Germinal center (tissue), 1 donor: ENCODE measurements around the gene COMMD3.
"Not testable (repeated sequence)": the region's sequence is repeated elsewhere in the genome, so short reads cannot be mapped to it uniquely, and the experiment has no call there.

Experiments used
- DNase-seq: peaks from one replicate; pipeline ENCODE4 v3.0.0; 2012; ENCODE audit warnings: mixed read lengths, low spot score

The COMMD3 gene

DNA sequence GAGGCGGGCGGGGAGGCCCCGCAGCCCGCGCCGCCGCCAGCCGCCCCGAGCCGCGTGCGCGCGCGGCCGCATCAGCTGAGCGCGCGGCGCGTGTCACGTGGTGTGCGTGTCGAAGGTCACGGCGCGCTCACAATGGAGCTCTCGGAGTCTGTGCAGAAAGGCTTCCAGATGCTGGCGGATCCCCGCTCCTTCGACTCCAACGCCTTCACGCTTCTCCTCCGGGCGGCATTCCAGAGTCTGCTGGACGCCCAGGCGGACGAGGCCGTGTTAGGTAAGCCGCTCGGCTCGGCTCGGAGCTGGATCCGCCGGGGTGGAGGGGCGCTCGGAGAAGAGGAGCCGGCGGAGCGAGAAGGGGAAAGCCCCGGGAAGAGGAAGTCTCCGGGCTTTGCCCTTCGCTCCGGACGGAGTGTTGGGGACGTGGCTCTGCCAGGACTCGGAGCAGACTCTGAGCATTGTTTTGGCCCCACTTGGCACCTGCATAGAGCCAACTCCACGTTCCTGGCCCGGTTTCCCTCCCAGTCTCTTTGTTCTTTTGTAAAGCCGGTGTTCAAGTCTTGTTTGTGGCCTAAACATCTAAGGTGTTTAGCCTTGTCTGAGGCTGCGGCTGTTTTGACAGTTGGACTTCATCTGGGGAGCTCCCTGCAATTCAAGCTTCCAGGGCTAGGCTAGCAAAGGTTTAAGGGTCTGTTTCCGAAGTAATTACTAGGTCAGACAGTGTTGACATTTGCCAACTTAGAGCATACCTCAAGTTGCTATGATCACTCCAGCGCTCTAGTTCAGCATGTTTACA, at the start of gene COMMD3:
Gene COMMD3 (plus strand): TSS at position 103 of the 790 bp plus-strand sequence. CDS start 30 bp downstream, at position 133.
- DNase-seq, result peak; percentile 75

DNA sequence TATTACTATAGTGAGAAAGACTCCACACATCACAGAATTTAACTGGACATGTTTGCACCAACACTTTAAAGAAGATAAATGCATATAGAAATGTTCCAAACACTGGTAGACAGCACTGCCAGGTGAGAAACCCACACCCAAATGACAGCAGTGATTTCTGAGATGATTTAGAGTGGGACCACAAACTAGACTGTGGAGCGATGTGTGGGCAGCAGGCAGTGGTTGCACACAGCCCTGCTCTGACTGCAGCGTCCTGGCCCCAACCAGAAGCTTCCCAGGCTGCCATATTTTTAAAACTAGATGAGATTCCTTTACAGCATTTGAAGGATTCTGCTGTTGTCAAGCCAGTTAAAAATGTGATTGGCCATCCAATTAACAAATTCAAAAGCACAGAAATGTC, 47.7 kb upstream of the COMMD3 start:
- DNase-seq, result no peak

DNA sequence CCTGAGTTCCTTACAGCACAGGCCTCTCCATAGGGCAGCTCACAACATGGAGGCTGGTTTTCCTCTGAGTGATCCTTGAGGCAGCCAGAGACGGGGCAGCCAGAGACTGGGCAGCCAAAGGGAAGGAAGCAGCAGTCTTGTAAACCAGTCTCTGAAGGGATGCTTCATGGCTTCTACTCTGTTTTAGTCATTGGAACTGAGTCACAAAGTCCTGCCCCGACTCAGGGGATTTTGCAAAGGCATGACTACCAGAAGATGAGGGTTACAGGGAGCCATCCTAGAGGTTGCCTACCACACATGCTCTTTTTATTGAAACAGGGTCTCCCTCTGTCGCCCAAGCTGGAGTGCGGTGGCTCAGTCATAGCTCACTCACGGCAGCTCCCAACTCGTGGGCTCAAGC, 44.4 kb upstream of the COMMD3 start:
- DNase-seq, result no peak

DNA sequence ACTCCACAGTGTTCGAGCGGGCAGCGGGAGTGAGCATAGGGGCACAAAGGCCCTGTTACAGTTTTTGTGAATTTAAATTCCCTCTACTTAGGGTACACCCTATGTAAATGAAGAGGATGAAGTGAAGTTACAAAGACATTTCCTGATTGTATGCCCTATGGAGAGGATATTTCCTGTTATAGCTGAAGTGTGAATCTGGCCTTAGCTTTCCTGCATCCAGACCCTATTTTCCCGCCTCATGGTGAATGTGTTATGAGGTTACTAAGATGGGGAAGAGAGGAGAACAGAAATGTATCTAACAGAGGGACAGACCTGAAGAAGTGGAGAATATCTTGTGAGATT, 37.8 kb upstream of the COMMD3 start:
- no peak for DNase-seq

DNA sequence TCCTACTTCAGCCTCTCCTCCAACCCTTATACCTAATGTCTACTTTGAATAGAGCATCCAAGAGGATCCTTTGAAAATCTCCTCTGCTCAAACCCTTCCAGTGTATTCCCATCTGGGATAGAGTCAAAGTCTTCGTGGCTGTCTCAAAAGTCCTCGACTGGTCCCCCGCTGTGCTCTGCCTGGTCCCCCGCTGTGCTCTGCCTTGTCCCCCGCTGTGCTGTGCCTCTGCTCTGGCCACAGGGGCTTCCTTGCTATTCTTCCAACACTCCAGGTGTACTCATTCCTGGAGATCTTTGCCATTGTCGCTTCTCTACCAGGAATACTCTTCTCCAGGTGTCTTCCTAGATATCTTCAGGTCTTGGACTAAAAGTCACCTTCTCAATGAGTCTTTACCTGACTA, 36.1 kb upstream of the COMMD3 start:
- no peak for DNase-seq

DNA sequence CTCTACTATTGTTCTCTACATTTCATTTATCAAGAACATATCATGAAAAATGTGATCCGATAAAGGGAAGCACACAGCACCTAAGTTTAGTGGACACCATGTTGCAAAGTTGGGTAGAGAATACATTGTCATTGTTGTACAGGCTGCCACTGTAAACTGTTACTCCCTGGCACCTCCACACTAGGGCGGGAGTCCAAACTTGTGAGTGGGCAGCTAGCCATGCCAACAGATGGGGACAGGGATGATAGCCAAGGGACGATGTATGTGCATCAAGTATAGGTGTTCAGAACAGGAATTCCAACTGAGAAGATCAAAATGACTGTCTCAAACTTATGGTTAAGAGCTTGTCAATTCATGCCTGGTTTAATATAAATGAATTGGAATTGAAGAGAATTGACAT, 31.1 kb upstream of the COMMD3 start:
- no peak for DNase-seq

DNA sequence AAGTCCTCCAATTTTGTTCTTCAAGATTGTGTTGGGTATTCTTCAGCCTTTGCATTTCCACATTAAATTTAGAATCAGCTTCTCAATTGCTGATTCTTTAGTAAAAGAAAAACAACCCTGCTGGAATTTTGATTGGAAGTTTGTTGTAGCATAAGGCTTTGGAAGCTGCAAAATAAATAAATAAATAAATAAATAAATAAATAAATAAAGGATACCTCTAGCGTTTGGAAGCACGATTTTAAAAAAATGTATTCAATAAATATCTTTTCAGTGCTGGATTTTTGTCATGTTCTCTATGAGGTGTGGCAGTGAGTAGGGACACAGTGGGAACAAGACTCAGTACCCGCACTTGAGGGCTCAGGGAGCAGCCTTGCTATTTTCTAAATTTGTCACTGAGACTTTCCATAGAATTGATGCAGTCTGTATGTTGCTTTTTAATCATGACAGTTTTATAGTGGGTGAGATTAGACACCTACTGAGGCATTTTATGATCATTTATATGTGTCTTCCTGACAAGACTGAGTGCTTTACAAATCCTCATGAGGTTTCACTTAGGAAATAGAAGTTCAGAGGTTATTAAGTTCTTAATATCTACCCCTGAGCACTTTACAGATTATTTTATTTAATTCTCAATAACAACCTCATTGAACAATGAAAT, 22.3 kb upstream of the COMMD3 start:
- DNase-seq, result no peak

DNA sequence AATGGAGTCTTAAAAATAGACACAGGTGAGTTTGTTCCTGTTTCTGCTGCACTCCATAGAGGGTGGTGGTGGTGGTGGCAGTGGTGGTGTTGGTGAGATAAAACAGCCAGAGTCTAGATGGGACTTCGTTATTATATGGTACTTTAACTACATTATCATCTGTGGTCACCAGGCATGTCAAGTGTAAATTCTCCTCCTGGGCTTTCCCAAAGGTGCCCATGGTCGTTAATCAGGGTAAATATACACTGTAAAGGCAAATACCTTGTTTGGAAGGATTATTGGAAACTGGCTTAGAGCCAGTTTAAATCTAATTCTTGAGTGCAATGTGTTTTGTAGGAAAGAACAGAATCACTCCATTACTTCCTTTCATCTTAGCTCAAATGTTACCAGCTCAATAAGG, 21.5 kb upstream of the COMMD3 start:
- no peak for DNase-seq

DNA sequence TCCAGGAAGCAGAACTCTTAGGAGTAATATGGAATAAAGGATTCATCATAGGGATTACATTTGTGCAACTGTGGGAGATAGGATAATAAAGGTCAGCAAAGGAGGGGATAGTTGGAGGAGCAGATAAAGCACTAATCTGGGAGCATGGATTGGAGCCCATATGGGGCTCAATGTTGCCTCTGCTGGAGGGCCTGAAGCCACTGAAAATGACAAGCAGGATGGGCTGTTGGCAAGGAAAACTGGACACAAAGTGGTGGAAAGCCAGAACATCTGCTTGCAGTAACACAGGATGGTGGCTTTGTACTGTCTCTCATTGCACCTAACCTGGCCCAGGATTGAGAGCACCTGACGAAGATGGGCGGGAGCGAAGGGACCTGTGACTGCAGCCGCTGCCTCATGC, 15.0 kb upstream of the COMMD3 start:
- DNase-seq, result no peak

DNA sequence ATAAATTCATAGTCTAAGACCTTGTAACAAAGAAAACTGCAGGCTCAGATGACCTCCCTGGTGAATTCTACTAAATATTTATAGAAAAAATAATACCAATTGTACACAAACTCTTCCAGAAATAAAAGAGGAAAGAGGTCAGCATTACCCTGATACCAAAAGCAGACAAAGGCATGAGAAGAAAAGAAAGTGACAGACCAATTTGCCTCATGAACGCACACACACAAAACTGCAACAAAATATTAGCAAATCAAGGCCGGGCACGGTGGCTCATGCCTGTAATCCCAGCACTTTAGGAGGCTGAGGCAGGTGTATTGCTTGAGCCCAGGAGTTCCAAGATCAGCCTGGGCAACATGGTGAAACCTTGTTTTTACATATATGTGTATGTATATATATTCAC, 12.7 kb upstream of the COMMD3 start:
- no peak for DNase-seq

DNA sequence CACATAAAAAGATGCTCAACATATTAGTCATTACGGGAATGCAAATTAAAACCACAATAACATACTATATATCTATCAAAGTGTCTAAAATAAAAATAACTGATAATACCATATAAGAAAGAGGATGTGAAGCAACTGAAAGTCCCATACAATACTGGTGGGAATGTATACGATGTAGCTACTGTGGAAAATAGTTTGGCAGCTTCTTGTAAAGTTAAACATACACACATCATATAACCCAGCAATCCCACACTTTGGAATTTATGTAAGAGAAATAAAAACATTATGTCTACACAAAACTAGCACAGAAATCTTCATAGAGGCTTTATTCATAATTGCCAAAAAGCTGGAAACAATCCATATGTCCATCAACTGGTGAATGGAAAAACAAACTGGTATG, 10.5 kb upstream of the COMMD3 start:
- no peak for DNase-seq

DNA sequence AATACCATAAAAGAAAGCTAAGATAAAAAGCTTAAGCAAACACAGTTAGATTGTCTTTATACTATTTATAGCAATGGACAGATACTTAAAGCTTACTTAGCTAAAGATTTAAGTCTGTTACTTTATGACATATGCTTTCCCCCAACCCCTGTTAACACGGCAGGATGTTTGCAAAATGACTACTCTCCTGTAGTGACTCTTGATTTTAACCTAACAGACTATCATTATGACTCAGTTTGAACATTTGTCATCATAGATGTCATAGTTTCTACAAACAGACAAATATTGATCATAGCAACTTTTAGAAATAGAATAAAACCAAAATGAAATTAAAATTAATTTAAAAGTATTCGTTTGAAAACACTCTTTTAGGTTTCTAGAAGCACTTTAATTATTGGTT, 7.8 kb upstream of the COMMD3 start:
- DNase-seq, result no peak

DNA sequence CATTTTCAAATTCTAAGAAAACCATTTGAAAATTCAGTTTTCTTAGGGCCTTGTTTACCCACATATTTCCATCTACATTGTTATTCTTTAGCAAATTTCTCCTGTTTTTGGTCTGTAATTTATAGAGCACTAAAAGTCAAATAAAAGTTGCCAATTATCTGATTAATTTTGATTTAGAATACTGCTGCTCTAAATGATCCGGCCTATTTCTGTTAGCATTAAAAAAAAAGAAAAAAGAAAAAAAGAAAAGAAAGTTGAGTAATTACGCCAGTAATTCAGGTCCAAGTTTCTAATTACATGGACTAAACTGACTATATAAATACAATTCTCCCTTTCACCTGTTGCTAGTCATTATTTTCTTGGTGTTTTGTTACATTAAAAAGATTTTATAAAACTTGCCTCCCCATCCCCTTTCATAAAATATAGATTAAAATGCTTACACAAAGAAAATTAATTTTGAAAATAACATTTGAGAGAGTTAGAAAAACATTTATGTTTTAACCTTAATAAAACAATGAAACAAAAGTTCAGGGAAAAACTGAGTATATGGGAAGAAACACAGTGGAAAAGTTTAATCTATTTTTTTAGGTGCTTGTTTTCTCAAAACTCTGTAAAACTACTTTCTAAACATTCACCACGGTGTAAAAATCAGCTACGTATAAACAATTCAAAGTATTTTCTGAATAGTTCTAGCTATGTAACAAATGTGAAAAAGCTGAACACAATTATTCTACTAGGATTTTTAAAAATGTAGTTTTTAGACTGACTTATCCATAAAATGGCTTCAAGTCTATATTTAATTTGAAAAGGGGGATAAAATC, 6.8 kb upstream of the COMMD3 start:
- DNase-seq, result no peak

DNA sequence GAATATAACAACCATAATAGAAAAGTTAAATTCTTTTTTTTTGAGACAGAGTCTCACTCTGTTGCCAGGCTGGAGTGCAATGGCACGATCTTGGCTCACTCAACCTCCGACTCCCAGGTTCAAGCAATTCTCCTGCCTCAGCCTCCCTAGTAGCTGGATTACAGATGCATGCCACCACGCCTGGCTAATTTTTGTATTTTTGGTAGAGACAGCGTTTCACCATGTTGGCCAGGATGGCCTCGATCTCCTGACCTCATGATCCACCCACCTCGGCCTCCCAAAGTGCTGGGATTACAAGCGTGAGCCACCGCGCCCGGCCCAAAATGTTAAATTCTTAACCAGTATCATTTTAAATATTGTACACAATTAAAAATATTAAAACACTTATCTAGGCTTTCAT, 6.2 kb upstream of the COMMD3 start:
- not testable (repeated sequence) for DNase-seq

DNA sequence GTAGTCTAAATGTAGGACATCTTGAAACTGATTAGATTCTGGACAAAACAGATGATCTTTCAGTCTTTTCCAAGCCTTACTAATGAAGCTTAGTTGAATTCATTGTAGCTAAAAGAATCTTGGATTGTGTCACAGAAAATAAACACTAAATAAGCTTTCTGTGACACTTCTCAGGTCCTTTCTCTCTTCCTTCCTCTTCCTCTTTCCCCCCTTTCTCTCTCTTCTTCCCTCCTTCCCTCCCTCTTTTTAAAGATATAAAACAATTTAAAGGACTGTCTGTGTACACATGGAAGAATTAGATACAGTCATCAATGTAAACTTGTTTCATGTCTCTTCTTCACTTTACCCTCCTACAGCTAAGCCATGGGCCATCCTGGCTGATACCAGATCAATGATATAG, 5.3 kb upstream of the COMMD3 start:
- no peak for DNase-seq

DNA sequence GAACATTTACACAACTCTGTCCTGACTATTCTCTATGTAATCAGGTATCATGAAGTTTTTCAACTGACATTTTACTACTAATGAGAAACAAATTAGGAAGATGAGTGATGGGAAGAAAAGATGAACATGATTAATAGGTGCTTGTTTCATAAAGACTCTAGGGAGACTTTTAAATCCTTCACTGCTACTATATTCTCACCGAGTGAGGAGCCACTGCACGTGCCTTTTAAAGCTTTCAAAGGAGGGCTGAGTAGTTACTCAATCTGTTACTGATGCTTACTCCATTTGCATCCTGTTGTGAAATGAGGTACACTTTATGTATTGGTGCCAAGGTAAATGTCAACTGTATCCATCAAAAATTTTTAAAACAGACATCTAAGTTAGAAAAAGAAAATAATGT, 1.3 kb upstream of the COMMD3 start:
- no peak for DNase-seq

DNA sequence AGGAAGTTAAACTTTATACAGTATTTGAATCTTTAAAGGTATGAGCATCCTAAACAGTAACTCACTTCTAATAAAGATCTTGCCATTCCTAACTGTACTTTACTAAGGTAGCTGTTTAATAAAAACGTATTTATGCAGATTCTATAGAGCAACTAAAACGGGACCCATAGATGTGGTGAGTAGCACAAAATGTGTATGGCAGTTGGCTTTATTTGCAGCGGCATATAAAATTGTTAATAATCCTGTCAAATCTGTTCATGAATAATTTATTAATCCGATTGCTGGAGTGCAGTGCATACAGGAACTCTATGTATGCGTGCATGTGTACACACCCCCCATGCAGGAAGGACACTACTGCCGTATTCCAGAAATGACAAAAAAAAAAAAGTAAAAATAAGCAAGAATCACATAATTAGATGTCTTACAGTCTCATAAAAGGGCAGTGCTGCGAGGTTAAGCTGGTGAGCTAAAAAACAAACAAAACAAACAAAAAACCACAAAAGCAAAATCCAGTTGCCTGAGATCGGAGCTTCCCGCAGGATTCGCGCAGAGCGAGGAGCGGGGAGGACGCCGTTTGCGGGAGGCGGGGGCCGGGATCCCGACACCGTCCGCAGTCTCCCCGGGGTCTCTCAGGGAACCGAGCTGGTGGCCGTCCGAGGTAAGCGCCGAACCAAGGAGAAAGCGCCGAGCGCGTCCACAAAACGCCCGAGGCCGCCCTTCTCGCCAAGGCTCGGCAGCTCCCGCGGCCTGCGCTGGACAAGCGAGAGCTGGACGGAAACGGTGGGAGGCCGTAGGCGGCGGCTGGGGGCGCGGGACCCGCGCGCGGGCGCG, 518 bp upstream of the COMMD3 start:
- DNase-seq, result no peak

DNA sequence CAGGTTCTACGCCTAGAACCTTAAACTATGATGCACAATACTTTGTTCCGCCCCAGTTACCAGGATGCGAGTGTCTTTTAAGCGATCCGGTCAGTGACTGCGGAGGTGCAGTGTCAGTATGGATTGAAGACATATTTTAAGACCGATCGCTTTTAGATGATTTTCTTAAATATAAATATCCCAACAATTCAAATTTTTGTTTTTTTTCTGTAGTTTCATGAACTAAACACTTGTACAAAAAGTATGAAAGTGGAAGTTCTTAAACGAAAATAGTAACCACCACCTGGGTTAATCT, 835 bp downstream of the COMMD3 start:
- peak; percentile 59 for DNase-seq

DNA sequence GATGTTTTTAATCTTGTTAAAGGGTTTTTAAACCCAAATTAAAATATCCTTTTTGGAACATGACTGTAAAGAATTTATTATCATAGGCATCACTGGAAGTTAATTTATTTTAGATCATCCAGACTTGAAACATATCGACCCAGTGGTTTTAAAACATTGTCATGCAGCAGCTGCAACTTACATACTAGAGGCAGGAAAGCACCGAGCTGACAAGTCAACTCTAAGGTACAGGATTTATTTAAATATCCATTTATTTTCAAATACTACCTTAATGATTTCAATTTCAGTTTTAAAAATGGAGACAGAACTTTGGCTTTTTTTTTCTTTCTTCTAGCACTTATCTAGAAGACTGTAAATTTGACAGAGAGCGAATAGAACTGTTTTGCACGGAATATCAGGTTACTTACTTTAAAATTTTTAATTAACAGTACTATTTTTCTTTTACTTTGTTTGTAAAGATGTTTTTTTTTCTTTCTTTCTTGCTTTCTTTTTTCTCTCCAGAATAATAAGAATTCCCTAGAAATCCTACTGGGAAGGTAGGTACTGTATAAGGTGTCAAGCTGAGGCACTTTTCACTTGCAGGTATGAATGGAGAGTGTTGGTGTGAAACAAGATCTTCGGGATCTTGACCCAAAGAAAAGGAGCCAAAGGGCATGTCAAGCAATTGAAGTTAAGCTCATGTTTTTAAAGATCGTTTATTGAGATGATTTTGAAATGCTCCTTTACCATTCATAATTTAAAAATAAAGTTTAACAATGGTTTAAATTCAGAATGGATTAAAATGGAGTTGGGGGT, 1.8 kb downstream of the COMMD3 start:
- DNase-seq, result no peak

DNA sequence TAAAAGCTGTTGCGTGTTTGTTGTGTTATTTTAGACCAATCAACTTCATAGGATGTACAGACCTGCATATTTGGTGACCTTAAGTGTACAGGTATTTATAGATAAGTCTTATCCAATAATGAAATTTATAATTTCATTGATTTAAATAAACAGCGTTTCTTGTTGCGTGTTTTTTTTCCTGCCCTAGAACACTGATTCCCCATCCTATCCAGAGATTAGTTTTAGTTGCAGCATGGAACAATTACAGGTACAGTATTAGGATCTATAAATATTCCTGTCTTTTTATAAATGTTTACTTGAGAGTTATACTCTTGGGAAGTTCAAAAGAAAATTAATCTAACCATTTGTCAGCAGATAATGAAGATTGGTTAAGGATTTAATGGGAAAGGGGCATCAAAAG, 2.6 kb downstream of the COMMD3 start:
- no peak for DNase-seq

DNA sequence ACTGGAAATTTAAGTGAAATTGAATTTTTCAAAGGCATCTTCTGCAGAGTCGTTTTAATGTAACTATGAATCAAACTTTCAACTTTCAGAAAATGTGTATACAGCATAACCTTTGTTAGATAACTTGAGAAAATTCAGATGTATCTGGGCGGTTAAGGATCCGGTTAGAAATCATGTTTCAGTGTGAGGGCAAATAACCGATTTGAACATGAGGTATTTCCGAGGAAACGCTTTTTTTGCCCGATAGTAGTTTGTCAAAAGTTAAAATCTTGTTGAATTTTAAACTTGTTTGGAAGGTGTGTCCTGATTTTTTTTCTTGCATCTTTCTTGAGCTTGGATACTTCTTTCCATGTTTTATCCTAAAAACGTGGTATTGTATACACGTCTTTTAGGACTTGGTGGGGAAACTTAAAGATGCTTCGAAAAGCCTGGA, 3.4 kb downstream of the COMMD3 start:
- no peak for DNase-seq
